ENCODE data around the gene GBE1.

The GBE1 gene

DNA sequence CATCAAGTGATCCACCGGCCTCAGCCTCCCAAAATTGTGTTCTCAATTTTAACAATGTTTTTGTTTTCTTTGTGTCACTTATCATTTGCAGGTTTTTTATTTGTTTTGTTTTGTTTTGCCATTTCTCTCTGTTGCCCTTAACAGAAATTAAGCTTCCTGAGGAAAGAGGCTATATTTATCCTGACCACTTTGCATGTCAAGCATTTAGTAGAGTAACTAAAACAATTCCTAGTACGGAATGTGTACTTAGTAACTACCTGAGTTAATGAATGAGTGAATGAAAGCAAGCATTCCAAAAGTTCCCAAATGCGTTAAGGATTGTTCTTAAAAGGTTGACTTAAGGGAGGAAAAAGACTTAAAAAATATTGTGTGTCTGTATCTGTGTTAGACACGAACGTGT, 193.1 kb downstream of the GBE1 start (continued):
- TF ChIP-seq ZNF555 (tag by site-specific recombination; conservative IDR thresholded peaks at IDR 0.05) (no peak), ZNF768 (tag by site-specific recombination; IDR thresholded peaks at IDR 0.05) (no peak), ZNF311 (tag by site-specific recombination; IDR thresholded peaks at IDR 0.05; ENCODE audit: borderline replicate concordance) (no peak), ZBTB8A (tag by site-specific recombination; IDR thresholded peaks at IDR 0.05) (no peak), ZNF211 (tag by site-specific recombination; IDR thresholded peaks at IDR 0.05; ENCODE audit: low read depth) (no peak), ZNF747 (tag by site-specific recombination; IDR thresholded peaks at IDR 0.05) (no peak)
- TF ChIP-seq, protein P1, sequence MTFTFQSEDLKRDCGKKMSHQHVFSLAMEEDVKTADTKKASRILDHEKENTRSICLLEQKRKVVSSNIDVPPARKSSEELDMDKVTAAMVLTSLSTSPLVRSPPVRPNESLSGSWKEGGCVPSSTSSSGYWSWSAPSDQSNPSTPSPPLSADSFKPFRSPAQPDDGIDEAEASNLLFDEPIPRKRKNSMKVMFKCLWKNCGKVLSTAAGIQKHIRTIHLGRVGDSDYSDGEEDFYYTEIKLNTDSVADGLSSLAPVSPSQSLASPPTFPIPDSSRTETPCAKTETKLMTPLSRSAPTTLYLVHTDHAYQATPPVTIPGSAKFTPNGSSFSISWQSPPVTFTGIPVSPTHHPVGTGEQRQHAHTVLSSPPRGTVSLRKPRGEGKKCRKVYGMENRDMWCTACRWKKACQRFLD (tag by site-specific recombination; IDR thresholded peaks at IDR 0.05): no peak
- TF ChIP-seq, protein P2, sequence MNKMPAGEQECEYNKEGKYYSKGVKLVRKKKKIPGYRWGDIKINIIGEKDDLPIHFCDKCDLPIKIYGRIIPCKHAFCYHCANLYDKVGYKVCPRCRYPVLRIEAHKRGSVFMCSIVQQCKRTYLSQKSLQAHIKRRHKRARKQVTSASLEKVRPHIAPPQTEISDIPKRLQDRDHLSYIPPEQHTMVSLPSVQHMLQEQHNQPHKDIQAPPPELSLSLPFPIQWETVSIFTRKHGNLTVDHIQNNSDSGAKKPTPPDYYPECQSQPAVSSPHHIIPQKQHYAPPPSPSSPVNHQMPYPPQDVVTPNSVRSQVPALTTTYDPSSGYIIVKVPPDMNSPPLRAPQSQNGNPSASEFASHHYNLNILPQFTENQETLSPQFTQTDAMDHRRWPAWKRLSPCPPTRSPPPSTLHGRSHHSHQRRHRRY (tag by site-specific recombination; IDR thresholded peaks at IDR 0.05): no peak
- TF ChIP-seq, protein P3, sequence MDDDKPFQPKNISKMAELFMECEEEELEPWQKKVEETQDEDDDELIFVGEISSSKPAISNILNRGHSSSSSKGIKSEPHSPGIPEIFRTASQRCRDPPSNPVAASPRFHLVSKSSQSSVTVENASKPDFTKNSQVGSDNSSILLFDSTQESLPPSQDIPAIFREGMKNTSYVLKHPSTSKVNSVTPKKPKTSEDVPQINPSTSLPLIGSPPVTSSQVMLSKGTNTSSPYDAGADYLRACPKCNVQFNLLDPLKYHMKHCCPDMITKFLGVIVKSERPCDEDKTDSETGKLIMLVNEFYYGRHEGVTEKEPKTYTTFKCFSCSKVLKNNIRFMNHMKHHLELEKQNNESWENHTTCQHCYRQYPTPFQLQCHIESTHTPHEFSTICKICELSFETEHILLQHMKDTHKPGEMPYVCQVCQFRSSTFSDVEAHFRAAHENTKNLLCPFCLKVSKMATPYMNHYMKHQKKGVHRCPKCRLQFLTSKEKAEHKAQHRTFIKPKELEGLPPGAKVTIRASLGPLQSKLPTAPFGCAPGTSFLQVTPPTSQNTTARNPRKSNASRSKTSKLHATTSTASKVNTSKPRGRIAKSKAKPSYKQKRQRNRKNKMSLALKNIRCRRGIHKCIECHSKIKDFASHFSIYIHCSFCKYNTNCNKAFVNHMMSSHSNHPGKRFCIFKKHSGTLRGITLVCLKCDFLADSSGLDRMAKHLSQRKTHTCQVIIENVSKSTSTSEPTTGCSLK (tag by site-specific recombination; IDR thresholded peaks at IDR 0.05): no peak

DNA sequence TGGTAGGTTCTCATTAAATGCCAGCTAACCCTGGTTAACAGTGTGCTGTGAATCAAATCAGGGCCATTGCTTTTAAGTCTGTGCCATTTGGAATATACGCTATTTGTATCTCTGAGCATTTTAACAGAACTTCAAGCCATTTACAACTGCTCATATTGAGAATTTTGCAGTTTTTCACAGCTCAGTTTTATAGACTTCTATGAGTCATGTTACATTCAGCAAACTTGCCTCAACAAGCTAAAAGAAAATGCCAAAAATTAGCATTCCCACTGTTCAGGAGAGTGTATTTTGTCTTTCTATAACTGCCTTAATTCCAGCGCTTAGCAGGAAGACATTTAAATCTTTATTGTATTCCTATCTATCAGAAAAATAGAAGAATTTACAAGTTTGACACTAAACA, 196.4 kb downstream of the GBE1 start:
- CTCF ChIA-PET: no interaction called here
- H3K27ac ChIP-seq (ENCODE audit: extremely low read depth, low read depth, low read length): no peak overlapping the region
- H3K4me1 ChIP-seq (ENCODE audit: control insufficient read depth, insufficient read depth, low read length): no peaks in the 10 kb centered on the region
- H3K4me3 ChIP-seq (ENCODE audit: low read depth, low read length): no peak overlapping the region
- no peak for TF ChIP-seq ZNF404 (tag by site-specific recombination; IDR thresholded peaks at IDR 0.05)
- no peak for TF ChIP-seq ZNF791 (tag by site-specific recombination; IDR thresholded peaks at IDR 0.05)
- TF ChIP-seq KLF7 (tag by site-specific recombination; IDR thresholded peaks at IDR 0.05; ENCODE audit: borderline replicate concordance): no peak
- no peak for TF ChIP-seq ZNF350 (tag by site-specific recombination; IDR thresholded peaks at IDR 0.05)
- POLR2A ChIA-PET: no interaction called here
- no peaks in the 10 kb centered on the region for H3K36me3 ChIP-seq (ENCODE audit: control insufficient read depth in 2 of 2, insufficient read depth in 1 of 2, low read length in 2 of 2)
- no peaks in the 10 kb centered on the region for H3K9me3 ChIP-seq (ENCODE audit: control insufficient read depth, insufficient read depth, low read depth, low read length)

DNA sequence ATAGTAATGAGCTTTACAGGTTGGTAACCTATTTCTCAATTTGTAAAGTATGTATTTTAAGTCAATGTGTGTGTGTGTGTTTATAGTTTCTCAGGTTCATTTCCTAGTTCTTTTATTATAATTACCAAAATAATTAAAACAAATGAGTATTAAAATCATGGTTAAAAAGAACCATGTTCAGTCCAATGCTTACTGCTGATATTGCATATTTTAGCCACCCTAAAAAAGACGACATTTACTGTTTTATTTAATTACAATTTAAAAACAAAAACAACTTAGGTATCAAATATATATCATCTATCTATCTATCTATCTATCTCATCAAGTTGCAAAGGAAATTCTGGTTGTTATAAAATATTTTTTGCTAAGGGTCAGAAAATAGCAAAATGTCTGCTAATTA, 203.3 kb downstream of the GBE1 start:
- Histone ChIP-seq H3K36me3 (ENCODE audit: control insufficient read depth in 2 of 2, insufficient read depth in 1 of 2, low read length in 2 of 2) (no peaks in the 10 kb centered on the region), H3K9me3 (ENCODE audit: control insufficient read depth, insufficient read depth, low read depth, low read length) (no peaks in the 10 kb centered on the region), H3K27ac (ENCODE audit: extremely low read depth, low read depth, low read length) (no peak overlapping the region), H3K4me3 (ENCODE audit: low read depth, low read length) (no peak overlapping the region), H3K4me1 (ENCODE audit: control insufficient read depth, insufficient read depth, low read length) (no peaks in the 10 kb centered on the region)
- POLR2A ChIA-PET: no interaction called here
- CTCF ChIA-PET: no interaction called here
- no peak for TF ChIP-seq ZEB2 (tag by site-specific recombination; IDR thresholded peaks at IDR 0.05)
- TF ChIP-seq, protein P4, sequence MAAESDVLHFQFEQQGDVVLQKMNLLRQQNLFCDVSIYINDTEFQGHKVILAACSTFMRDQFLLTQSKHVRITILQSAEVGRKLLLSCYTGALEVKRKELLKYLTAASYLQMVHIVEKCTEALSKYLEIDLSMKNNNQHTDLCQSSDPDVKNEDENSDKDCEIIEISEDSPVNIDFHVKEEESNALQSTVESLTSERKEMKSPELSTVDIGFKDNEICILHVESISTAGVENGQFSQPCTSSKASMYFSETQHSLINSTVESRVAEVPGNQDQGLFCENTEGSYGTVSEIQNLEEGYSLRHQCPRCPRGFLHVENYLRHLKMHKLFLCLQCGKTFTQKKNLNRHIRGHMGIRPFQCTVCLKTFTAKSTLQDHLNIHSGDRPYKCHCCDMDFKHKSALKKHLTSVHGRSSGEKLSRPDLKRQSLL (tag by site-specific recombination; IDR thresholded peaks at IDR 0.05): no peak
- TF ChIP-seq ZNF248 (tag by site-specific recombination; IDR thresholded peaks at IDR 0.05): no peak
- no peak for TF ChIP-seq EGR2 (tag by site-specific recombination; IDR thresholded peaks at IDR 0.05; ENCODE audit: low read depth)
- no peak for TF ChIP-seq ZNF341 (tag by site-specific recombination; IDR thresholded peaks at IDR 0.05; ENCODE audit: low read depth)
- TF ChIP-seq ZNF24 (tag by site-specific recombination; IDR thresholded peaks at IDR 0.05): no peak
- TF ChIP-seq GLI2 (tag by site-specific recombination; IDR thresholded peaks at IDR 0.05; ENCODE audit: borderline replicate concordance, low read depth): no peak
- no peak for TF ChIP-seq ZNF23 (tag by site-specific recombination; IDR thresholded peaks at IDR 0.05; ENCODE audit: borderline replicate concordance)
- TF ChIP-seq ZBTB7A (tag by site-specific recombination; IDR thresholded peaks at IDR 0.05; ENCODE audit: low read depth): no peak
- no peak for TF ChIP-seq ZNF174 (tag by site-specific recombination; IDR thresholded peaks at IDR 0.05)
- no peak for TF ChIP-seq ZNF157 (tag by site-specific recombination; IDR thresholded peaks at IDR 0.05)
- no peak for TF ChIP-seq ZNF302 (tag by site-specific recombination; IDR thresholded peaks at IDR 0.05; ENCODE audit: low read depth)
- TF ChIP-seq ZNF146 (tag by site-specific recombination; IDR thresholded peaks at IDR 0.05): no peak
- TF ChIP-seq ZNF530 (tag by site-specific recombination; IDR thresholded peaks at IDR 0.05; ENCODE audit: low read depth): no peak
